HPDE6-E6E7 (cell line): ENCODE measurements around the gene MYO9B.

ENCODE experiments used
- DNase-seq: peaks from one replicate; pipeline ENCODE4 v3.0.0; 2011; ENCODE audit warnings: missing footprints; ENCODE audit errors: extremely low spot score

The MYO9B gene

GRCh38 chr19:17075035-17075863, at the start of gene MYO9B, which contains the start of gene HAUS8:
Gene MYO9B, plus strand, starts transcription at chr19:17075777. Its CDS starts 25,941 bp downstream, at chr19:17101718.
Gene HAUS8, minus strand, starts transcription at chr19:17075452. Its CDS starts 30 bp downstream, at chr19:17075422.
- DNase-seq = peak; percentile 94

DNA sequence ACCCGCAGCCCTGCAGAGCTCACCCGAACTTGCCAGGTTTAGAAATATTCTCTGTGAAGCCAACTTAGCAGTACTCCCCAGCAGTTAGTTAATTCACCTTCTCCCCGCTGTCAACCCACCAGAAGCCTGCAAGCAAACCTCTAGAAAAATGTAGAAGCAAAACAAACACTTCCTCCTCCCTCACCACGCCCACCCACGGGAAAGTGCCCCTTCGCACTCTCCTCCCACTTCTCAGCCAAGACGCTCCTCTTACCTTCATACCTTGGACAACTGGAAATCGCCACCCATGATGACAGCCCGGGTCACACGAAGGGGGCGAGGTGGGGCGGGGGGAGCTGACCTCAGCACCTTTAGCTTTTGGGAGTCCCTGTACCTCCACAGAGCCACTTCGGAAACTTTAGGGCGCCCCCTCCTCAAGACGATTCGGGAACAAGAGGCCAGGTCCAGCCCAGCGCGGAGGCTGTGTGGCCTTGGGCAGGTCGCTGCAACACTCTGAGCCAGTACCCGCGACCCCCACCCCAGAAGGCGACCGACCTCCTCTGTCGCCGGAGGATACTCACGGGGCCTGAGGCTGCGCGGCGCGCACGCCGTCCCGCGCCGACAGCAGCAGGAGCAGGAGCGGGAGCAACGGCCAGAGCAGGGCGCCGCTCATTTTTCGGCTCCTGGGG, 49.5 kb upstream of the MYO9B start:
- no peak for DNase-seq

- DNase-seq = no peak
Measured at GRCh38 chr19:17026706-17027534, 48.7 kb upstream of the MYO9B start, which contains the start of gene CPAMD8. Gene CPAMD8, minus strand, starts transcription at chr19:17026810. Its CDS starts 168 bp downstream, at chr19:17026642.

DNA sequence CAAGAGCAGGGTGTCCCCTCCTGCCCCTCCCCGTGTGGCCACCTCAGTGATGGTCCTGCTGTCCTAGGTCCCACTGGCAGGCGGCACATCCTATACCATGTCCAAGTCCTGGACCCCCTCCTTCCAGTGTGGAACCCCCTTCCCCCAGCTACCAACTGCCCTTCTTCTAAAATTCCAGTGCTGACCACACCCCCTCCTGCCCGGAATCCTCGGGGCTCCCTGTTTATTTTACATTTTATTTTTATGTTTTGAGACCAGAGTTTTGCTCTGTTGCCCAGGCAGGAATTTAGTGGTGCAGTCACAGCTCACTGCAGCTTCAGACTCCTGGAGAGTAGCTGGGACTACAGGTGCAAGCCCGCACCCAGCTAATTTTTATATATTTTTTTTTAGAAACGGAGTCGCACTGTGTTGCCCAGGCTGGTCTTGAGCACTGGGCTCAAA, 48.0 kb upstream of the MYO9B start:
- no peak for DNase-seq

GRCh38 chr19:17031741-17032140, 43.8 kb upstream of the MYO9B start:
- DNase-seq = no peak

- no peak for DNase-seq
Measured at GRCh38 chr19:17035842-17036424, 39.6 kb upstream of the MYO9B start.

DNA sequence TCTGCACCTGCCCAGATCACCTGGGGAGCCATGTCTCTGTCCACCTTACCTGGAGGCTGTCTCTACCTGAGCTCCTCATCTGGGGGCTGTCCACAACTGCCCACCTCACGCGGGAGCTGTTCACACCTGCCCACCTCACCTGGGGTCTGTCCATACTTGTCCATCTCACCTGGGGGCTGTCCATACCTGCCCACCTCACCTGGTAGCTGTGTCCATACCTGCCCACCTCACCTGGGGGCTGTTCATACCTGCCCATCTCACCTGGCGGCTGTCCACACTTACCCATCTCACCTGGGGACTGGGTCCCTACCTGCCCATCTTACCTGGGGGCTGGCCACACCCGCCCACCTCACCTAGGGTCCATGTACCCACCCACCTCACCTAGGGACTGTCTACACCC, 38.9 kb upstream of the MYO9B start:
- no peak for DNase-seq

DNA sequence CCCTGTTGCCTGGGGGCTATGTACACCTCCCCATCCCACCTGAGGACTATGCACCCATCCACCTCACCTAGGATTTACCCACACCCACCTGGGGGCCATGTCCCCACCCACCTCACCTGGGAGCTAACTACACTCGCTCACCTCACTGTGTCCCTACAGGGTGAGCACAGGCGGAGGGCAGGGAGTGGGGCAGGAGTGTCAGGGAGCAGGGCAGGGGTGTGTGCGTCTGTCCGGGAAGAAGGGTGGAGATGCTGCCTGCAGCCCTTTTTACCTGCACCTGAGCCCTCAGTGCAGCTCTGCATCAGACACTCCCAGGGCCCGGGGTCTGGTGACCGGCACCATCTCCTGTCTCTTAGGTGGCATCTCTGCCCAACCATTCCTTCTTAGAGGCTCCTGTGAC, 38.4 kb upstream of the MYO9B start:
- no peak for DNase-seq

DNA sequence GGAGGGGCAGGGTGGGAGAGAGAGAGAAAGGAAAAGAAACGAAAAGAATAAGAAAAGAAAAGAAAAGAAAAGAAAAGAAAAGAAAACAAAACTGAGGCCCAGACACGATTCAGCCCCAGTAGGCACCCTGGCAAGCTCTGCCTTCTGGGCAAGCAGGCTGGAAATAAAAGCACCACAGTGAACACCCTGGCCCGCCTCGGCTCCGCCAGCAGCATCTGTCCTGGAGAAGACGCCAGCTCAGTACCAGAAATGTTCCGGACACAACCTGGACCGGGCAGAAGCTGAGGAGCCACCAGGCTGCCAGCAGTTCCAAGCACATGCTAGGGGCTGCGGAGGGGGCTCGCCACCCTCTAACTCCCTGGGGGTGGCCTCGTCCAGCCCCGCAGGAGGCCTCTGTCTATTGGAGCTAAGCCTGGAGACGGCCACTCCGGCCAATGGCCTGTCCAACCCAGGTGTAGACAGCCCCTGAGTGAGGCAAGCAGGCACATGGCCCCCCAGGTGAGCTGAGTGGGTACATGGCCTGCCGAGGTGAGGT, 37.5 kb upstream of the MYO9B start:
- DNase-seq = no peak

DNA sequence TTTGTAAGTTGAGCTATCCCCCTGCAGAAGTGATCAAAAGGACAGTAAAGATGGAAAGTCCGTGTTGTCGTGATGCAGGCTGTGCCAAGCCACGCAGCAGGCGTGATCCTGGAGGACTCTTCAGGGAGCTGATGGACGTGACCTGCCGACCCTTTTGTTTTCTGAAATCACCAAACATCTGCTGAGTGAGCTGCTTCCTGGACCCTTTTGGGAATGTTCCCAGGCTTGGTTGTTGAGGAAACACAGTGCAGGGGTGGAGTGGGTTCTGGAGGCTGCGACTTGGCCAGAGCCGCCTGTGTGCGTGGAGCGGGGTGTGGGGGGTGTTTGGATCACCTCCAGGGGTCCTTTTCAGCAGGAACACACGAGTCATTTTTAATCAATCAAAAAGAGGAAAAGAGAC, 33.6 kb upstream of the MYO9B start:
- no peak for DNase-seq

GRCh38 chr19:17043744-17044143, 31.8 kb upstream of the MYO9B start:
- no peak for DNase-seq

- DNase-seq = no peak
Measured at GRCh38 chr19:17045907-17046502, 29.6 kb upstream of the MYO9B start.

DNA sequence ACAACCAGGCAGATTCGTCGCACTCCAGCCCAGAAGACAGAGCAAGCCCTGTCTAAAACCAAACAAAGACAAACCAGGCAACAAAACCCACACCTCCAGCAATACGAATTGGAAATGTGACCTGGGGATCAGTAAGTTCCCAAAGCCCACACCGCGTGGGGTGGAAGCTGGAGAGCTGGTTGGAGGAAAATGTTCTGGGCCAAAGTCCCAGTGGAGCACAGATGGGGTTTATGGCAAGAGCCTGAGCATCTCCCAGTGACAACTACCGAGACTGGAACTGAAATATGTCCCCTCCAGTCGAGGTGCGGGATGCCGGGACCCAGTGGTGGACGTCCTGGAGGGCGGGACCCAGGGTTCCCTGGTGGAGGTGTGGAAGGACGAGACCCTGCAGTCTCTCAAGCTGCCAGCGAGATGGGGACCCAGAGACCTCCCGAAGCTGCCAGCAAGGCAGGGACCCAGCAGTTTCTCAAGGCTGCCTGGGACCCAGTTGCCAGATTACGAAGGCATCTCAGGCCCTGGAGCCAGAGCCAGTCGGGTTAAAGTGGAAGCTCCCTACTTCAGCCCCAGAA, 26.6 kb upstream of the MYO9B start:
- no peak for DNase-seq

DNA sequence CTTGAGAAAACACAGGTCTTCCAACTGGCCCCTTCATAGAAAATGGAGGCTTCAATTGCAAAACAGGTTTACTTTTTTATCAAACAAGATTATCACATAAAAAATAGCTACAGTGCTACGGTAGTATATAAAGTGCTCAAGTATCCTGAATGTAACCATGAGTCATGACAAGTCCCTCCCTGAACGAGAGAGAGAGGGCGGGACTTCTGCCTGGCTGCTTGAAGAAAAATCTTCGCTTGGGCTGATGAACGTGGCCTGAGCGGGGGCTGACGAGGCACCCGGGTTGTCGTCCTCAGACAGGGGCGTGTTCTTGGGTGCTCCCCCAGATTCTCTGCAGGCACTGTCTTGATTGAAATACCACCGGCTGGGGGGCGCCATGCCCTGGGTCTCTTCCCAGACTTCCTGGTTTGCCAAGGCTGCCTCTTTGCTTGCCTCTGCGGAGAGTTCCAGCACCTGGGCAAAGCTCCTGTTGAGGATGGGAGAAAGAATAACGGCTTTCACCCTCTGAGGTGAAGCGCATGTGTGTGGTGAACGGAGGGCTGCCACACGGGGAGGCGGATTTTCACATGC, 25.8 kb upstream of the MYO9B start:
- DNase-seq = peak; percentile 80

DNA sequence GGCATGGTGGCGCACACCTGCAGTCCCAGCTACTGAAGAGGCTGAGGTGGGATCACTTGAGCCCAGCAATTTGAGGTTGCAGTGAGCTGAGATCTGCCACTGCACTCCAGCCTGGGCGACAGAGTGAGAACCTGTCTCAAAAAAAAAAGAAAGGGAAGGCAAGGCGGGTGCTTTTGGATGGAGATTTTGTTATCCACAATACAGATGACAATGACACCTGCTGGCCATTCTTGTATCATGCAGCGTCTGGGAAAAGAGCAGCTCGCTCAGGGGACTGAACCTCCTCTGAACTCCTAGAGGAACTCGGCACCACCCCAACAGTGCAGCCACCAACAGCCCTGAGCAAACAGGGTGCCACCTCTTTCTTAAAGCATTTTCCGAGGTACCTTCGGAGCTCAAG, 23.1 kb upstream of the MYO9B start:
- no peak for DNase-seq

DNA sequence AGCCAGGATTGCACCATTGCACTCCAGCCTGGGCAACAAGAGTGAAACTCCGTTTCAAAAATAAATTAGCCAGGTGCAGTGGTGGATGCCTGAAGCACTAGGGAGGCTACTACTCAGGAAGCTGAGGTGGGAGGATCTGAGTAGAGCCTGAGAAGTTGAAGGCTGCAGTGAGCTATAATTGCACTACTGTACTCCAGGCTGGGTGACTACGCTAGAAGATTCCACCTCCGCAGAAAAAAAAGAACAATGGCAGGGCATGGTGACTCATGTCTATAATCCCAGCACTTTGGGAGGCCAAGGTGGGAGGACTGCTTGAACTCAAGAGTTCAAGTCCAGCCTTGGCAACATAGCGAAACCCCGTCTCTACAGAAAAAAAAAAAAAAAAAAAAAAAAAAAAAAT, 20.8 kb upstream of the MYO9B start:
- DNase-seq = no peak

- DNase-seq = no peak
Measured at GRCh38 chr19:17055636-17056035, 19.9 kb upstream of the MYO9B start.

DNA sequence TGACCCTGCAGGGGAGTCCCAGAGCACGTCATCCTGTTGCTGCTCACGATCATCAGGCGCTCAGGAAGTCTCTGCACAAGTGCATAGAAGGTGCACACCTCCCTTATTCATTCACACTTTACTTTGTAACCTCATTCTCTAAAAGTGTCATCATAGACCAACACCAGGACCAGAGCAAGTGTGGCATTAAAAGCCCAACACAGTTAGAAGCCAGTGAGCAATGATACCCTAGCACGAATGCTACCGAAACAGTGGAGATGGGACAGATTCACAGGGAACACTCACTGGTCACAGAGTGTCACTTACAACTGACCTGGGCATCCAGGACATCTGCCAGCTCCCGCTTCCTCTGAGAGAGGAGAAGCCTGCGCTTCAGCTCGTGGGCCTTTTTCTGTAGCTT, 17.3 kb upstream of the MYO9B start:
- no peak for DNase-seq

DNA sequence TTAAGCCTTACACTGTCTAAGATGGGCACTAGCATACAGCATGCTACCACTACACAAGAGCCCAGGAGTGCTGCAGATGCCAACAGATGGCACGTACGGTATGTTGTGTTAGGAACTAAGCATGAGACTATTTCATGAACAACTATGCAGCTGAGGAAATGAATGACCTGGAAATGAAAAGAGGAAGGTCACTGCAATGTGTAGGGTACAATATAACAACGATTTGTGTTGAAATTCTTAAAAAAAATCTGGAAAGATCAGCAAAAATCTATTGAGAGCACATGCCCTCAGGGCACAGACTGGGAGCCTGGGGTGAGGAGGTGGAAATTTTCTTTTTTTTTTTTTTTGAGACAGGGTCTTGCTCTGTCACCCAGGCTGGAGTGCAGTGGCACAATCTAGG, 14.8 kb upstream of the MYO9B start:
- no peak for DNase-seq

- DNase-seq = no peak
Measured at GRCh38 chr19:17061205-17061604, 14.4 kb upstream of the MYO9B start.
